Transverse colon (tissue), 4 donors: ENCODE results near the gene MPP2.

Experiments used
- POLR2A ChIP-seq: fragments of 450-650 bp; IDR thresholded peaks from one replicate; pipeline ENCODE4 v1.6.1; 2016; ENCODE audit warnings: antibody characterized with exemption, mild to moderate bottlenecking, moderate library complexity
- POLR2AphosphoS5 ChIP-seq, 3 donors: sonication (generic); formaldehyde crosslinking; IDR thresholded peaks; one replicate each; pipeline ENCODE4 v1.6.1; 2016; ENCODE audit warnings: antibody characterized with exemption in 3 of 3
- TF ChIP-seq, protein P1 (sequence below), 5 experiments: fragments of 200-600 bp in 3 of 5; fragments of 450-650 bp in 2 of 5; sonication (generic) in 3 of 5; IDR thresholded peaks; 1 replicate in 2 of 5; 2 replicates in 3 of 5; pipeline ENCODE4 v1.5.1; 2016 to 2017; ENCODE audit warnings: antibody characterized with exemption in 5 of 5, inconsistent platforms in 3 of 5, mild to moderate bottlenecking in 2 of 5, moderate library complexity in 1 of 5

DNA sequence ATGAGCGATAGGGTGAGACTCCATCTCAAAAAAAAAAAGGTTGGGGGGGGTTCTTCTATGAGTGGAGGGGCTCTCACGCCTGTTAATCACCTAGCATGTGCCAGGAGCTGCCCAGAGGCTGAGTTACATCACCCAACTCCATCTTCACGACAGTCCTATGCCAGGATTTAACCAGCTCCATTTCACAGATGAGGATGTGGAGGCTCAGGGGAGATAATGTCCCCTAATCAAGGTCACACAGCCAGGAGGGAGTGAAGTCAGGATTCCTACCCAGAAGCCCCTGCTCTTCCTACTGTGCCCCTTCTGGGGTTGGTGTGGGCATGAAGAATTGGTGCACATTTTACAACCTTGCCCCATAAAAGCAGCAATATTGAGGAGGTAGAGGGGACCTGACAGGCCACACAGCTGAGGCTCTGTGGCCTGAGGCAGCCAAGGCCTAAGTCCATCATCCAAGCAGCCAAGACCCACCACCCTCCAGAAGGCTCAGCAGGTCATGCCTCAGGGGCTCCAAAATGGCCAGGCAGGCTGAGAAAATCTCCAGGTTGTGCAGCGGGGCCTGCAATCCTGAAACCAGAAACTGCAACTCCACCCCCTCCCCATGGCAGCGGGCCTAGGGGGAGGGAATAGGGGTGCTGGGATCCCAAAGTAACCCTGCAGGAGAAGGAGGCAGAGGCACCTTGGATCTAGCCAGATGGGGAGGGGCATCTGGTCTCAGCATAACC, 28.0 kb upstream of the MPP2 start:
- TF ChIP-seq, protein P1, sequence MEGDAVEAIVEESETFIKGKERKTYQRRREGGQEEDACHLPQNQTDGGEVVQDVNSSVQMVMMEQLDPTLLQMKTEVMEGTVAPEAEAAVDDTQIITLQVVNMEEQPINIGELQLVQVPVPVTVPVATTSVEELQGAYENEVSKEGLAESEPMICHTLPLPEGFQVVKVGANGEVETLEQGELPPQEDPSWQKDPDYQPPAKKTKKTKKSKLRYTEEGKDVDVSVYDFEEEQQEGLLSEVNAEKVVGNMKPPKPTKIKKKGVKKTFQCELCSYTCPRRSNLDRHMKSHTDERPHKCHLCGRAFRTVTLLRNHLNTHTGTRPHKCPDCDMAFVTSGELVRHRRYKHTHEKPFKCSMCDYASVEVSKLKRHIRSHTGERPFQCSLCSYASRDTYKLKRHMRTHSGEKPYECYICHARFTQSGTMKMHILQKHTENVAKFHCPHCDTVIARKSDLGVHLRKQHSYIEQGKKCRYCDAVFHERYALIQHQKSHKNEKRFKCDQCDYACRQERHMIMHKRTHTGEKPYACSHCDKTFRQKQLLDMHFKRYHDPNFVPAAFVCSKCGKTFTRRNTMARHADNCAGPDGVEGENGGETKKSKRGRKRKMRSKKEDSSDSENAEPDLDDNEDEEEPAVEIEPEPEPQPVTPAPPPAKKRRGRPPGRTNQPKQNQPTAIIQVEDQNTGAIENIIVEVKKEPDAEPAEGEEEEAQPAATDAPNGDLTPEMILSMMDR (IDR thresholded peaks at IDR 0.05), result no peak
- TF ChIP-seq POLR2A, result no peak
- TF ChIP-seq POLR2AphosphoS5 (IDR thresholded peaks at IDR 0.05), result no peak
